ENCODE measurements around the gene WDFY1.

- TF ChIP-seq CHD2 (IDR thresholded peaks at IDR 0.05; ENCODE audit: low read depth, low read length): no peak
- no peak for TF ChIP-seq GABPA (tag; conservative IDR thresholded peaks at IDR 0.05; ENCODE audit: low read depth)
- no peak for TF ChIP-seq POLR2AphosphoS5 (IDR thresholded peaks at IDR 0.05; ENCODE audit: control insufficient read depth, insufficient read depth, low read depth, low read length)
- TF ChIP-seq TAF15 (IDR thresholded peaks at IDR 0.05; ENCODE audit: low read depth, low read length): no peak
- no peak for TF ChIP-seq LCOR (CRISPR knock-in tag; IDR thresholded peaks at IDR 0.05)
- TF ChIP-seq RBM14 (IDR thresholded peaks at IDR 0.05; ENCODE audit: borderline replicate concordance, insufficient read depth, low read depth, low read length): no peak
- TF ChIP-seq EZH2 (IDR thresholded peaks at IDR 0.05; ENCODE audit: borderline replicate concordance, low read depth, low read length): no peak
Measured at GRCh38 chr2:223944166-223944702, 901 bp downstream of the WDFY1 start.

All from K562 (cell line).